A673 (cell line): ENCODE data around the gene ARHGAP15.

ENCODE experiments used
- EZH2 ChIP-seq: fragments of 200-600 bp; sonication (generic); IDR thresholded peaks from 2 replicates; pipeline ENCODE4 v1.6.1; 2017; ENCODE audit warnings: borderline replicate concordance, low read depth, mild to moderate bottlenecking, mixed read lengths, antibody characterized with exemption, low read length; ENCODE audit not compliant: poor library complexity, severe bottlenecking
- TF ChIP-seq, protein P1 (sequence below): fragments of 300-800, 200-600 bp; sonication (generic); conservative IDR thresholded peaks from 2 replicates; pipeline ENCODE4 v1.5.1; 2017; ENCODE audit warnings: low read depth, mild to moderate bottlenecking, antibody characterized with exemption, low read length, moderate library complexity, mixed read lengths

GRCh38 chr2:143468341-143468888, 339.2 kb downstream of the ARHGAP15 start:
- no peak for TF ChIP-seq EZH2
- TF ChIP-seq, protein P1, sequence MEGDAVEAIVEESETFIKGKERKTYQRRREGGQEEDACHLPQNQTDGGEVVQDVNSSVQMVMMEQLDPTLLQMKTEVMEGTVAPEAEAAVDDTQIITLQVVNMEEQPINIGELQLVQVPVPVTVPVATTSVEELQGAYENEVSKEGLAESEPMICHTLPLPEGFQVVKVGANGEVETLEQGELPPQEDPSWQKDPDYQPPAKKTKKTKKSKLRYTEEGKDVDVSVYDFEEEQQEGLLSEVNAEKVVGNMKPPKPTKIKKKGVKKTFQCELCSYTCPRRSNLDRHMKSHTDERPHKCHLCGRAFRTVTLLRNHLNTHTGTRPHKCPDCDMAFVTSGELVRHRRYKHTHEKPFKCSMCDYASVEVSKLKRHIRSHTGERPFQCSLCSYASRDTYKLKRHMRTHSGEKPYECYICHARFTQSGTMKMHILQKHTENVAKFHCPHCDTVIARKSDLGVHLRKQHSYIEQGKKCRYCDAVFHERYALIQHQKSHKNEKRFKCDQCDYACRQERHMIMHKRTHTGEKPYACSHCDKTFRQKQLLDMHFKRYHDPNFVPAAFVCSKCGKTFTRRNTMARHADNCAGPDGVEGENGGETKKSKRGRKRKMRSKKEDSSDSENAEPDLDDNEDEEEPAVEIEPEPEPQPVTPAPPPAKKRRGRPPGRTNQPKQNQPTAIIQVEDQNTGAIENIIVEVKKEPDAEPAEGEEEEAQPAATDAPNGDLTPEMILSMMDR = no peak
